ENCODE results near the gene CD82.

DNA sequence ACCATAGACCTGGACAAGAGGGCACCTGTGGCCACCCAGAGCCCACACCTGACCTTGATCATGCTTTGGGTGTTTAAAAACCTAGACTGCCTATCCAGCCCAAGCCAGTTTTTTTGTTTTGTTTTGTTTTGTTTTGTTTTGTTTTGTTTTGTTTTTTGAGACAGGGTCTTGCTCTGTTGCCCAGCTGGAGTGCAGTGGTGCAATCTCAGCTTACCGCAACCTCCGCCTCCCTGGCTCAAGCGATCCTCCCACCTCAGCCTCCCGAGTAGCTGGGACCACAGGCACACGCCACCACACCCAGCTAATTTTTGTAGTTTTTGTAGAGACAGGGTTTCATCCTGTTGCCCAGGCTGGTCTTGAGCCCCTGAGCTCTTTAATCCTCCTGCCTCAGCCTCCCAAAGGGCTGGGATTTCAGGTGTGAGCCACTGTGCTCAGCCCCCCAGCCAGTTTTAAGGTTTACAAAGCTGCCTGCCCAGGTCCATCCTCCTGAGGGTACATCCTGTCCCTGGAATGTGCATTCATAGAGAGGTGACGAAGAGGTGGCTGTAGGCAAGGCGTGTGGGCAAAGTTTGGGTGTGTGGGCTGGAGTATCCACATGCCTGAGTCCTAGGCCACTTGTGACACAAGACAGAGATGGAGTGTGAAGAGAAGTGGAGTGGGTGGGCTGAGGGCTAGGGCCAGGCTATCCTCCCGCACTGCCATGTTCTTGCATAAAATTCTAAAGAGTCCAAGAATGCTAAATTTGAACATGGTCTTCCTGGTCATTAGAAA, 3.3 kb upstream of the CD82 start:
- TF ChIP-seq POLR2A (IDR thresholded peaks at IDR 0.05) (no peak), POLR2AphosphoS5 (IDR thresholded peaks at IDR 0.05; ENCODE audit: insufficient read depth in 1 of 2, low read depth in 1 of 2) (no peak)
- TF ChIP-seq, protein P1, sequence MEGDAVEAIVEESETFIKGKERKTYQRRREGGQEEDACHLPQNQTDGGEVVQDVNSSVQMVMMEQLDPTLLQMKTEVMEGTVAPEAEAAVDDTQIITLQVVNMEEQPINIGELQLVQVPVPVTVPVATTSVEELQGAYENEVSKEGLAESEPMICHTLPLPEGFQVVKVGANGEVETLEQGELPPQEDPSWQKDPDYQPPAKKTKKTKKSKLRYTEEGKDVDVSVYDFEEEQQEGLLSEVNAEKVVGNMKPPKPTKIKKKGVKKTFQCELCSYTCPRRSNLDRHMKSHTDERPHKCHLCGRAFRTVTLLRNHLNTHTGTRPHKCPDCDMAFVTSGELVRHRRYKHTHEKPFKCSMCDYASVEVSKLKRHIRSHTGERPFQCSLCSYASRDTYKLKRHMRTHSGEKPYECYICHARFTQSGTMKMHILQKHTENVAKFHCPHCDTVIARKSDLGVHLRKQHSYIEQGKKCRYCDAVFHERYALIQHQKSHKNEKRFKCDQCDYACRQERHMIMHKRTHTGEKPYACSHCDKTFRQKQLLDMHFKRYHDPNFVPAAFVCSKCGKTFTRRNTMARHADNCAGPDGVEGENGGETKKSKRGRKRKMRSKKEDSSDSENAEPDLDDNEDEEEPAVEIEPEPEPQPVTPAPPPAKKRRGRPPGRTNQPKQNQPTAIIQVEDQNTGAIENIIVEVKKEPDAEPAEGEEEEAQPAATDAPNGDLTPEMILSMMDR (IDR thresholded peaks at IDR 0.05), result no peak
